Duodenal mucosa (tissue), 2 donors: ENCODE results near the gene PRKG1.

ENCODE experiments used
- H3K27ac ChIP-seq: one replicate; pipeline ENCODE4 v1.7.0; 2013; ENCODE audit warnings: low read depth, low read length
- H3K27me3 ChIP-seq, 2 donors: one replicate each; pipeline ENCODE4 v1.7.0; 2013; ENCODE audit warnings: low read length in 2 of 2, control low read depth in 1 of 2; ENCODE audit not compliant: insufficient read depth in 2 of 2, control insufficient read depth in 1 of 2
- H3K36me3 ChIP-seq, 2 donors: one replicate each; pipeline ENCODE4 v1.7.0; 2013; ENCODE audit warnings: low read length in 2 of 2, control low read depth in 1 of 2; ENCODE audit not compliant: insufficient read depth in 2 of 2, control insufficient read depth in 1 of 2
- H3K4me1 ChIP-seq, 2 donors: one replicate each; pipeline ENCODE4 v1.7.0; 2013; ENCODE audit warnings: low read length in 2 of 2, control low read depth in 1 of 2; ENCODE audit not compliant: insufficient read depth in 2 of 2, control insufficient read depth in 1 of 2
- H3K4me3 ChIP-seq, 2 donors: one replicate each; pipeline ENCODE4 v1.7.0; 2013; ENCODE audit warnings: low read length in 2 of 2, low read depth in 1 of 2
- H3K9ac ChIP-seq, 2 donors: one replicate each; pipeline ENCODE4 v1.7.0; 2013; ENCODE audit warnings: low read length in 2 of 2, low read depth in 1 of 2
- H3K9me3 ChIP-seq, 2 donors: one replicate each; pipeline ENCODE4 v1.7.0; 2013; ENCODE audit warnings: low read length in 2 of 2, control low read depth in 1 of 2; ENCODE audit not compliant: control insufficient read depth in 1 of 2

The PRKG1 gene

GRCh38 chr10:51075043-51075872, 971 bp downstream of the PRKG1 start:
- H3K4me1 ChIP-seq: peaks cover 8 to 9% of the 10 kb centered on the region in 2 donors
- peak overlapping the region; percentile 15 to 42 for H3K9ac ChIP-seq
- H3K4me3 ChIP-seq: peak overlapping the region; percentile 78
- H3K27ac ChIP-seq: no peak overlapping the region
- H3K36me3 ChIP-seq: no peaks in the 10 kb centered on the region
- peaks cover 24 to 38% of the 10 kb centered on the region in 2 donors for H3K27me3 ChIP-seq
- no peaks in the 10 kb centered on the region for H3K9me3 ChIP-seq

- Histone ChIP-seq H3K9ac (no peak overlapping the region), H3K27ac (no peak overlapping the region), H3K4me3 (peak overlapping the region; percentile 78), H3K4me1 (peaks cover 8 to 9% of the 10 kb centered on the region in 2 donors), H3K27me3 (peaks cover 24 to 40% of the 10 kb centered on the region in 2 donors), H3K9me3 (no peaks in the 10 kb centered on the region), H3K36me3 (no peaks in the 10 kb centered on the region)
Observed at GRCh38 chr10:51075873-51076229, 1.6 kb downstream of the PRKG1 start.

GRCh38 chr10:51076299-51076841, 2.1 kb downstream of the PRKG1 start:
- Histone ChIP-seq H3K36me3 (no peaks in the 10 kb centered on the region), H3K27me3 (peaks cover 24 to 40% of the 10 kb centered on the region in 2 donors), H3K9me3 (no peaks in the 10 kb centered on the region), H3K4me3 (peak overlapping the region in 1 of 2 donors; percentile 36), H3K27ac (no peak overlapping the region), H3K9ac (no peak overlapping the region), H3K4me1 (peaks cover 8 to 9% of the 10 kb centered on the region in 2 donors)

GRCh38 chr10:51077074-51077473, 2.8 kb downstream of the PRKG1 start:
- peaks cover 24 to 40% of the 10 kb centered on the region in 2 donors for H3K27me3 ChIP-seq
- peaks cover 8 to 9% of the 10 kb centered on the region in 2 donors for H3K4me1 ChIP-seq
- H3K9me3 ChIP-seq: no peaks in the 10 kb centered on the region
- H3K36me3 ChIP-seq: no peaks in the 10 kb centered on the region
- H3K27ac ChIP-seq: no peak overlapping the region
- H3K4me3 ChIP-seq: no peak overlapping the region
- H3K9ac ChIP-seq: no peak overlapping the region

GRCh38 chr10:51077507-51077906, 3.2 kb downstream of the PRKG1 start:
- peaks cover 8 to 9% of the 10 kb centered on the region in 2 donors for H3K4me1 ChIP-seq
- no peaks in the 10 kb centered on the region for H3K36me3 ChIP-seq
- H3K9ac ChIP-seq: no peak overlapping the region
- H3K27ac ChIP-seq: no peak overlapping the region
- H3K9me3 ChIP-seq: no peaks in the 10 kb centered on the region
- no peak overlapping the region for H3K4me3 ChIP-seq
- peaks cover 24 to 38% of the 10 kb centered on the region in 2 donors for H3K27me3 ChIP-seq

- Histone ChIP-seq H3K4me3 (no peak overlapping the region), H3K36me3 (no peaks in the 10 kb centered on the region), H3K9ac (no peak overlapping the region), H3K9me3 (no peaks in the 10 kb centered on the region), H3K27ac (peak overlapping the region; percentile 14), H3K27me3 (peaks cover 13 to 23% of the 10 kb centered on the region in 2 donors), H3K4me1 (peaks cover 0 to 8% of the 10 kb centered on the region in 2 donors)
Observed at GRCh38 chr10:51079331-51079730, 5.0 kb downstream of the PRKG1 start.

- Histone ChIP-seq H3K4me1 (peaks cover 0 to 4% of the 10 kb centered on the region in 2 donors), H3K27ac (peak overlapping the region; percentile 14), H3K9me3 (no peaks in the 10 kb centered on the region), H3K4me3 (no peak overlapping the region), H3K36me3 (no peaks in the 10 kb centered on the region), H3K9ac (no peak overlapping the region), H3K27me3 (peaks cover 9 to 19% of the 10 kb centered on the region in 2 donors)
Observed at GRCh38 chr10:51079766-51080165, 5.5 kb downstream of the PRKG1 start.

- Histone ChIP-seq H3K9me3 (no peaks in the 10 kb centered on the region), H3K4me3 (no peak overlapping the region), H3K27me3 (peaks cover 2 to 12% of the 10 kb centered on the region in 2 donors), H3K9ac (no peak overlapping the region), H3K36me3 (no peaks in the 10 kb centered on the region), H3K27ac (no peak overlapping the region), H3K4me1 (no peaks in the 10 kb centered on the region)
Observed at GRCh38 chr10:51080311-51081006, 6.2 kb downstream of the PRKG1 start.

- no peak overlapping the region for H3K9ac ChIP-seq
- H3K9me3 ChIP-seq: no peaks in the 10 kb centered on the region
- H3K27me3 ChIP-seq: peaks cover 0 to 3% of the 10 kb centered on the region in 2 donors
- H3K4me1 ChIP-seq: no peaks in the 10 kb centered on the region
- no peak overlapping the region for H3K4me3 ChIP-seq
- no peaks in the 10 kb centered on the region for H3K36me3 ChIP-seq
- peak overlapping the region; percentile 48 for H3K27ac ChIP-seq
Observed at GRCh38 chr10:51082857-51083256, 8.6 kb downstream of the PRKG1 start.

- no peak overlapping the region for H3K4me3 ChIP-seq
- H3K27ac ChIP-seq: peak overlapping the region; percentile 48
- H3K36me3 ChIP-seq: no peaks in the 10 kb centered on the region
- no peaks in the 10 kb centered on the region for H3K9me3 ChIP-seq
- peaks cover 0 to 3% of the 10 kb centered on the region in 2 donors for H3K27me3 ChIP-seq
- H3K9ac ChIP-seq: no peak overlapping the region
- H3K4me1 ChIP-seq: no peaks in the 10 kb centered on the region
Observed at GRCh38 chr10:51083356-51083853, 9.1 kb downstream of the PRKG1 start.
